Left renal cortex interstitium (tissue), 4 donors: ENCODE results near the gene RBMXL2. TPM values are rescaled to one million over a fixed set of nuclear protein-coding genes. Genes with fewer than 3 reads are reported as not detected.

Experiments
- DNase-seq, 4 donors: peaks; one replicate each; pipeline ENCODE4 v3.0.0-alpha.2; 2013; ENCODE audit warnings: low read depth in 4 of 4, low spot score in 2 of 4, missing footprints in 1 of 4
- polyA plus RNA-seq, 4 donors: library from polyadenylated mRNA; unstranded; fragments of 120-200 nt; gene quantifications; one replicate each; pipeline ENCODE4 v1.2.1, GENCODE V29; 2013; ENCODE audit not compliant: insufficient read length in 4 of 4

Gene RBMXL2
- polyA plus RNA-seq: under 1 TPM; 0.10 to 0.22 (median 0.20) TPM

DNA sequence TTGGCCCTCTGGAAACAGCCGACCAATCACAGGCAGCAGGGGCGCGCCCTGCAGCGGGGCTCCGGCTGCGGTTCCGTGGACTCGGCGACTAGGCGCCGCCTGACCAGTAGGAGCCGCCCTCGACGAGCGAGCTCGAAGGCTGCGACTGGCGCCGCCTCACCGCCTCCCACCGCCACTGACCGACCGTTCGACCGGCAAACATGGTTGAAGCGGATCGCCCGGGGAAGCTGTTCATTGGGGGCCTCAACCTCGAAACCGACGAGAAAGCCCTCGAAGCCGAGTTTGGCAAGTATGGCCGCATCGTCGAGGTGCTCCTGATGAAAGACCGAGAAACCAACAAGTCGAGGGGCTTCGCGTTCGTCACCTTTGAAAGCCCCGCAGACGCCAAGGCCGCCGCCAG, at the start of gene RBMXL2:
Gene RBMXL2 (plus strand): TSS at position 78 of the 400 bp plus-strand sequence. CDS start 123 bp downstream, at position 201.
- DNase-seq: no peak

DNA sequence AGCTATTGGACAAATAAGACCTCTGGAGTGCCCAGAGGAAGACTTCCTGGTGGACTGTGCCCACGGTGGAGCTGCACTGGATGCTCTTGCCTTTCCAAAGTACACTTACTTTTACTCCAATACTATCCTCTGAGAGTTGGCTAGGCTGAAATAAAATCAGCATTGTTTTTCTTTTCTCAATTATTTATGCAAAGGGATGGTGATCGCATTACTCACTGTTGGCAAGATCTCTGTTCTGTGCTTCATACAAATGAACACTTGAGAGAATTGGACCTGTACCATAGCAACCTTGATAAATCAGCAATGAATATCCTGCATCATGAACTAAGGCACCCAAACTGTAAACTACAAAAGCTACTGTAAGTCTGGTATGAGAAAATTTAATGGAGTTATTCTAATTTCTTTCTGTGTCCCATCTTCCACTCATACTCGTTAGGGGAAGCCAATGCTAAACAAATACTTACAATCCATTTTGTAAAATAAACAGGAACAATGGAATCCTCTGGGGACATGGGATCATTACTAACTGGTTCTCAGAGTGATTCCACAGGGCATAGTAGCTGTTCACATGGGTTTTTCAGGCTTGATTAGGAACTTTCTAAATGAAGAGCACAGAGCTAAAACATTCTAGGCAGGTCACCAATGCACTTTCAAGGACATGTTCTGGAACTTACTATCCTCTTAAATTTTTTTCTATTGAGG, 42.2 kb upstream of the RBMXL2 start:
- DNase-seq: no peak

DNA sequence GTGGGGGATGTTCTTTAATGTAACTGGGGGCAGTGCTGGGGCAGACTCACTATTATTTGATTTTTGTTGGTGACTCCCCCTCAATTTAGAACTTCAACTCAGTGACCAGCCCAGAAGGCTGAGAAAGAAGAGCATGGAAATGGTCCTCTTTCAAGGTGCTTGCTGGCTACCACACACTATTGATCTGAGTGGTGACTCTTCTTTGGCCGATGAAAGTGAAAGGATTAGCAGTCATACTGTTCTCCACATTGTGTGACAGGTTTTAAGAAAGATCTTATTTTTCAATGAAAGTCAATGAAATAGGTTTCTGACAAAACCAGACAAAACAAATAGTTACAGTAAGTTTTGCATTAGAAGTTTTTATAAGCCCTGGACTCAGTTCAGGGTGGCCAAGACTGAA, 38.6 kb upstream of the RBMXL2 start:
- no peak for DNase-seq

DNA sequence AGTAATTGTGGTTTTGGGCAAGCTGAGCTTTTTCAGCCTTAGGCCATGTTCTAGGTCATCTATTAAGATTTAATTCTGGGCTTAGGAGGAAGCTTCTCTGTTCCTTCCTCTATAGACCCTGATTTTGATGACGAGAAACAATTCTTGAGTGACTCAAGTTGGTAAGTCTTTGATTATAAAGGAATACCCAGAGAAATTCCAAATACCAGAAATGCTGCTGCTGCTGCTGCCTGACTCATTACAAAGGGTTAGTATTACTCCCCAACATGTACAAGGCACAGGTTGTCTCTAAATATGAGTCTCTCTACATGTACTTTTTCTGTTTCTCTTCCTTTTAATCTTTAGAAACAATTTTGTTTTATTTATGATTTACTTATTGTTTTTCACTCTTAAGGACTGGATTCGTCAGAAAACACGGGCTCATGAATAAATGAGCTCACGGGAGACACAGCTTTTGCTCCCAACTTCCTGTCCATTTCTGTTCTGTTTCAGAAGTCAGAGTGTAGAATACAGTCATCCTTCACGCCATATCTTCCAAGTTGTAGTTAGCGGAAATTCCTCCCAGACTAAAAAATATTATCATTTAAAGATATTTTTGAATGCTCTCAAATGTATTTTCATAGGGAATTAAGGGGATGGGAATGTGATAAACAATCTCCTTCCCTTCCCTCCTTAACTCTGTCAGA, 31.8 kb upstream of the RBMXL2 start:
- DNase-seq: no peak

DNA sequence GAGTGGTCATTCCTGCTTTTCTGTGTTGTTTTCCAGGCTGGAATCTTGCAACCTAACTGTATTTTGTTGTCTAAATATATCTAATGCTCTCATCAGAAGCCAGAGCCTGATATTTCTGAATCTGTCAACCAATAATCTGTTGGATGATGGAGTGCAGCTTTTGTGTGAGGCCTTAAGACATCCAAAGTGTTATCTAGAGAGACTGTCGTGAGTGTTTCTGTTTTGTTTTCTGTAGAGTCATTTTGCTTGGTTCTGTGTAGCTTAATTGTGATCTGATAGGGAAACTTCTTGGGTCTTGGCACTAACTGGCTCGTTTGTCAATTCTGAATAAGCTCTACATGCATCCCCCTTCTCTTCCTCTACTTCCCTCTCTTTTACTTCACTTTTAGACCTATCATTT, 31.2 kb upstream of the RBMXL2 start:
- no peak for DNase-seq

DNA sequence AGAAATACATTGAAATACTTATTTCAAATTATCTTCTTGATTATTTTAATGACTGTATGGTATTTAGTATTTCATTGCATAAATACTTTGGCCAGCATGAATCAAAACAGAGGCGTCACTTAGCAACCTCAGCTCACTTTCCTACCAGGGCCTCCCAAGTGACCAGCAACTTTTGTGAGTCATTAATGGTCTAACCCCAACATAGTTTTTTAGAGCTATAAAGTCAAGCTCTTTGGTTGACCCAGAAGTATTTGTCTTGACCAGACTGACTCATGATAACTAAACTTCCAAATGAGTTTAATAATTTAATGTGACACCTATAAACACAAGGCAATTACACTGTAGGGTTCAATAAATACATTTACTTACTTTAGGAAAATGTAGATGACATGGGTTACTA, 27.9 kb upstream of the RBMXL2 start:
- no peak for DNase-seq

DNA sequence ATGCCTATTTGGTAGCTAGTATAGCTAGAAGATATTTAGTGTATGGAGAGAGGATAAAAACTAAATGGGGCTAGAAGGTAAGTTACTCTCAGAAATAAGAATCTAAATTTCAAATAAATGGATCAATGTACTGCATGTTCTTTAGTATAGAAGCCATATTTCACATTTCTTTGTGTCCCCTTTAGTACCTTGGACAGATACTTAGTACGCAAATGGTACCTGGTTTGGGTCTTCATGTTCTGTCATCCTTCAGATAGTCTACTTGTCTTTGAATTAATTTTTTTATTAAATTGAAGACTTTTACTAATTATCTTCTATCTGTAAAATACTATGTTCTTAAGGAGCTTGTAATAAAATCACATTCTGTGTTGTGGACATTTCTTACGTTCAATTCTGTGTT, 26.3 kb upstream of the RBMXL2 start:
- no peak for DNase-seq

DNA sequence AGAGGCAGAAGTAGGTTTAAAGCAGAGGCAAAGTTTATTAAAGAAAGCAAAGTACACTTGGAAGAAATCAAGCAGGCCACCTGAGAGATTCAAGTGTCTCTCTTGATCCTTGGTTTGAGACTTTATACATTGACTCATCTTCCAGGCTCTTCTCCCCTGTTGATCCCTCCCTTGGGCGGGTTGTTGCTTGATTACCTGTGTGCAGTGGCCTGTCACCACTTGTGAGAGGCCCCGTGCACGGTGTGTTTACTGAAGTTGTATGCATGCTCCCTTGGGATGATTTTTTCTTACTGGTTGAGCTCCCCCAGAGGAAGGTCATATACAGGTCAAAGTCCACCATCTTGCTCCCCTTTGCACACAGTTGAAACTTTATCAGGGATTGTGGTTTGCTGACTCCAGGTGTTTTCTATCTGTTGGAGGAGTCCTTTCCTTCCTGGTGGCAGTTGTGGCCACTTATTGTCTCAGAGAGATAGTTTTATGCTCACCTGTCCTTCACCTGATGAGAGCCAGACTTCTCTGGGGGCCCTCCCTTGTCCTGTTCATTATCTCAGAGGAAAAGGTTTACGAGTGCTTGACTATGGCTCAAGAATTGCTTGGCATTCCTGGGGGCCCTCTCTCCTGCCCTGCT, 16.3 kb upstream of the RBMXL2 start:
- no peak for DNase-seq

DNA sequence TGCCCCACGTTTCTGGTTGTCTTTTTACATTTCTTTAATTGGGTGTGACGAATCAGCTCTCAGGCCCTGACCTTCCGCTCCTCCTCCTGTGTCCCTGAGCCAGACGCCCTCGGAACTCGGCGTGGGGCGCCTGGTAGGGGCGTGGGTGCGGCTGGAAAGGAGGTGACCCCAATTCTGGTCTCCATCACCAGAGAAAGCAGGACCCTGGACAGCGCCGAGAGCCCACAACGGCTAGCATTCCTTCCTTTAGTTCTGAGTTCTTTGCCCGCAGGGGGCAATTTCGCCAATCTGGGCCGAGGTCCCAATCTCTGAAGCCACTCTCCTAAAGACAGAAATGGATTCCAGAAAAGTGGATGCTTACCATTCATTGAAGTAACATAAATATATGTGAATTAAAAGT, 11.7 kb upstream of the RBMXL2 start:
- DNase-seq: no peak

DNA sequence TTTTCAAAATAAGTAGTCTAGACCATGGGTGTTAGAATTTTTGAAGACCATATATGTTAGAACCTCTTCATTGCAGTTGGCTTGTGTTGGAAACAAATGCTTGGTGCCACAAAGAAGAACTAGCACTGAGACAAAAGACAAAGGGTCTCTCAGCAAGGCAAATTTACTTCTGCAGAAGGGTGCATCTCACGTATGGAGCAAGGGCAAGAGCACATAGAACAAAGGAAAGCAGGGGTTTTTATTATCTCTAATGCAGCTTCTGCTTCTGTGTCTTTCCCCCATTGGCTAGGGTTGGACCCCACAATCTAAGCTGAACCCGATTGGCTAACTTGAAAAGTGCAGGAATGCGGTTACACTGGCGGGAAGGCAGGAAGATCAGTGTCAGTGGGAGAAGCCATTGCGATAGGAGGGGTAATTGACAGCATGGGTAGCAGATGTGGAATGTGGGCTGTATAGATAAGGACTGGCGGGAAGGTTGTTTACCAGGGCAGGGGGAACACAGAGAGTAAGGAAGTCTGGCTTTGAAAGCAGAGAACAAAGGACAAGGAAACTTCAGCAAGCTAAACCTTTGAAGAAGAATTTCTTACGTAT, 9.2 kb upstream of the RBMXL2 start:
- no peak for DNase-seq

DNA sequence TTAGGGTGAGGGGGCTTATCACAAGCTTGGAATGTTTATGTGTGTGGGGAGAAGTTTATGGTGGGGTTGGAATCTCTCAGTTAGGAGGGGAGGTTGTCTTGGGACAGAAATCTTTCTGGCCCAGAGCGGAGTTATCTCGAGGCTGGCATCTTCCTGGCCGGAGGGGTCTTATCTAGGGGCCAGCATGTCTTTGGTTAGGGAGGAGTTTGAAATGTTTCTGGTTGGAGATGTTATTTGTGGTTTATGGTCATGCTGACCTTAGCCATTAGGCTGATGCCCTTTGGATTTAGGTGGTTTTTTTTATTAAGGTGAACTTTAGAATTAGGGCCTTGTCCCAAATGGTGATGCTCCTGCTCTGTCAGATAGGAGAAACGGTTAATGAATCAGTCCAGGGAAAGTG, 7.9 kb upstream of the RBMXL2 start:
- DNase-seq: no peak

DNA sequence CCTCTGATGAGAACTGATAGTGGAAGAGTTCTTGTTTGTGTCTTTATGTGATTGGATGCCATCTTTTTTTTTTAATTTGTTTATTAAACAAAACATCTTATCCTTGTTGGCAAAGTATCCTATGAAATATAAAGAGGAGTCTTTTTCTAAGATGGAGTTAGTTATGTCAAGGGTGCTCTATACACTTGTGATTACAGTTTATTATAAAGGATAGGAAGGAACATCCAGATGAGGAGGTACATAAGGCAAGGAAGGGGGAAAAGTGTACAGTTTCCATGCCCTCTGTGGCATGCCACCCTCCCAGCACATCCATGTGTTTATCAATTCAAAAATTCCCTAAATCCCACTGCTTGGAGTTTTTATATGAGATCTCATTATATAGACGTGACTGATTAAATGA, 7.4 kb upstream of the RBMXL2 start:
- no peak for DNase-seq

DNA sequence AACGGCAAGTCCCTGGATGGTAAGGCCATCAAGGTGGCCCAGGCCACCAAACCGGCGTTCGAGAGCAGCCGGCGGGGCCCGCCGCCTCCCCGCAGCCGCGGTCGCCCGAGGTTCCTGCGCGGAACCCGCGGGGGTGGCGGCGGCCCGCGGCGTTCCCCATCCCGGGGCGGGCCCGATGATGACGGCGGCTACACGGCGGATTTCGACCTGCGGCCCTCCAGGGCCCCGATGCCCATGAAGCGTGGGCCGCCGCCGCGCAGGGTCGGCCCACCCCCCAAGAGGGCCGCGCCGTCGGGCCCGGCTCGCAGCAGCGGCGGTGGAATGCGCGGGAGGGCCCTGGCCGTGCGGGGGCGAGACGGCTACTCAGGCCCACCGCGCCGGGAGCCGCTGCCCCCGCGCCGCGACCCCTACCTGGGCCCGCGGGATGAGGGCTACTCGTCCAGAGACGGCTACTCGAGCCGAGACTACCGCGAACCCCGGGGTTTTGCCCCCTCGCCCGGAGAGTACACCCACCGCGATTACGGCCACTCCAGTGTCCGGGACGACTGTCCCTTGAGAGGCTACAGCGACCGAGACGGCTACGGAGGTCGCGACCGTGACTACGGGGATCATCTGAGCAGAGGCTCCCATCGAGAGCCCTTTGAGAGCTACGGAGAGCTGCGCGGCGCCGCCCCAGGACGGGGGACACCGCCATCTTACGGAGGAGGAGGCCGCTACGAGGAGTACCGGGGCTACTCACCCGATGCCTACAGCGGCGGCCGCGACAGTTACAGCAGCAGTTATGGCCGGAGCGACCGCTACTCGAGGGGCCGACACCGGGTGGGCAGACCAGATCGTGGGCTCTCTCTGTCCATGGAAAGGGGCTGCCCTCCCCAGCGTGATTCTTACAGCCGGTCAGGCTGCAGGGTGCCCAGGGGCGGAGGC, 792 bp downstream of the RBMXL2 start:
- DNase-seq: no peak

DNA sequence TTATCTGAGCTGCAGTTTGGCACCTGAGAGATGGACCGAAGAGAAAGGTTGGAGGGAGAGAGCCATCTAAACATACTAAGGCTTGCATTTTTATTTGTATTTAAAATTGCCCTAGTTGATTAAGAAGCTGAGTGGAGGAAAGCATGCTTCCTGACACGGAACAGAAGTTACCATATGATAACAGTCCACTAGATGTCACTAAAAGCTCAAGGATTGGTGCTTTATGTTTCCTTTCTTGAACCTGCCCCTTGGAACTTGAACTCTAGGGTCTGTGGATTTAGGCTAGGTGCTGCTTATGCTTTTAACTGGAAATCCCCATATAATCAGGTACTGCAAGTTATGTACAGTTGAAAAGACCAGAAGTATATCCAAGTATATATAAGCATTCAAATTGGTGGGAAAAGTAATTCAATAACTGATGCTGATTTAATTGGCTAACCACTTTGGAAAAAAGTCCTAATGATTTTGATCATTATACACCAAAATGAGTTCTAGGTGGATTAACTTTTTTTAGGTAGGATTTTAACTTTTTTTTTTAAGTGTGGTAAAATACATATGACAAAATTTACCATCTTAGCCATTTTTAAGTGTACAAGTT, 9.5 kb downstream of the RBMXL2 start:
- DNase-seq: peak; percentile 20 to 36 (median 24)

DNA sequence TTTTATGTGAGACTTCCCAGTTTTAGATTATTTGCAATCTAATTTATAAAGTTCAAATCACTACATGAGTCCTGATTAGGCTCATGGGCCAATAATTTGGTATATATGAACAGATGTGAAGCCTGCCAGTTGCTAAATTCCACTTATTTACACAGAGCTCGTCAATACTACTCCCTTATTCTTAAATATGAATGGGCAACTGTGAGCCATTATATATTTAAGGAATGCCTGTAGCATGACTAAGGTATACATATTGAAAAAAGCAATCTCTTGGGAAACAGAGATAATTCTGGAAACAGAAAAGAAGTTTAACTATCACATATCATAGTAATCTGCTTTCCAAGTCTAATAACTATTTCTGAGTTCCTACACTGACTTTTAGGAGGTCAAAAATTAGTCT, 27.0 kb downstream of the RBMXL2 start:
- no peak for DNase-seq

DNA sequence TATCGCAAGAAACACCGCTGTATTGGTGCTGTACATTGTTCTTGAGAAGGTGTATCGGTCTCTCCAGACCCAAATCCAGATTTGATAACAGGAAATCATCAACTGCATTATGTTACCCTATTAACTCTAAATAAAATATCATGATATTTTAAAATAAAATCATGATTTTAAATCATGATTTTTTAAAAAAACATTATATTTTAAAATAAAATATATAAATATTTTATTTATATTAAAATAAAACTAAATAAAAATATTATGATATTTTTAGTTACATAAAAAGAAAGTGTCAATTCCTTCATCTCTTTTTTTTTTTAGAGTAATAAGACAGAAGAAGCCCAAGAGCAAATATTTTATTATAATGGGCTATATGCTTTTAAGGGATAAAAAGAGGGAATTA, 27.6 kb downstream of the RBMXL2 start:
- no peak for DNase-seq

DNA sequence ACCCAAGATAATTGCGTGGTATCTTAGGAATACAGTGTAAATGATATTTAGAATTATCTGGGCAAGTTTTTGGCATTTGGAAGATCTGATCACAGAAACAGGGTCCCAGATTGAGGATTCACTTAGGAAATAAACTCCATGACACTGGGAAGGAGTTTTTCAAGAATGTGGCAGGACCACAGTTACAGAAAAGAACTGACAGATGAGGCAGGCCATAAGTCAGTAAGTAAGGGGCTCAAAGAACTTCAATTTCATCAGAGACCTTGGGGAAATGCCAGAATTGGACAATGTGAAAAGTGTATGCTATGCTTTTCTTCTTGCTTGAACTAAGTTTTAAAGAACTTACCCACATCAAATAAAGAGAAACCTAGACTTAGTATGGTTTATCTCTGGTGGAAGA, 49.3 kb downstream of the RBMXL2 start:
- no peak for DNase-seq
